Karpas-422 (cell line): Measurements from ENCODE around the gene LINGO3. TPM values are rescaled to one million over a fixed set of nuclear protein-coding genes. Genes with fewer than 3 reads are reported as not detected.

Source experiments
- DNase-seq: peaks from one replicate; pipeline ENCODE4 v3.0.0-alpha.2; 2015
- H2AFZ ChIP-seq: fragments of 200-600 bp; sonication (generic); 2 replicates; pipeline ENCODE4 v1.6.1; 2014; ENCODE audit warnings: antibody characterized with exemption, low read length, mixed read lengths
- H3K27ac ChIP-seq: fragments of 200-600 bp; sonication (generic); 2 replicates; pipeline ENCODE4 v1.5.1; 2014; ENCODE audit warnings: mild to moderate bottlenecking, low read length, moderate library complexity
- H3K27me3 ChIP-seq: fragments of 200-600 bp; sonication (generic); 2 replicates; pipeline ENCODE4 v1.6.1; 2014; ENCODE audit warnings: low read length, mixed read lengths
- H3K36me3 ChIP-seq: fragments of 200-600 bp; sonication (generic); 2 replicates; pipeline ENCODE4 v1.6.1; 2014; ENCODE audit warnings: low read length, mixed read lengths; ENCODE audit not compliant: insufficient read depth
- H3K4me1 ChIP-seq: fragments of 200-600 bp; sonication (generic); 2 replicates; pipeline ENCODE4 v1.6.1; 2014; ENCODE audit warnings: mild to moderate bottlenecking, low read length, mixed read lengths
- H3K4me2 ChIP-seq: fragments of 200-600 bp; sonication (generic); 2 replicates; pipeline ENCODE4 v1.6.1; 2014; ENCODE audit warnings: low read length, low read depth, mild to moderate bottlenecking; ENCODE audit not compliant: poor library complexity, severe bottlenecking
- H3K4me3 ChIP-seq: fragments of 200-600 bp; sonication (generic); 2 replicates; pipeline ENCODE4 v1.5.1; 2014; ENCODE audit warnings: mild to moderate bottlenecking, antibody characterized with exemption, low read length, mixed read lengths
- H3K79me2 ChIP-seq: fragments of 200-600 bp; sonication (generic); 2 replicates; pipeline ENCODE4 v1.6.1; 2014; ENCODE audit warnings: mild to moderate bottlenecking, low read length, mixed read lengths
- H3K9ac ChIP-seq: fragments of 200-600 bp; sonication (generic); 2 replicates; pipeline ENCODE4 v1.6.0; 2014; ENCODE audit warnings: low read length
- H3K9me2 ChIP-seq: fragments of 200-600 bp; sonication (generic), shearing (Covaris generic); replicated peaks from 2 replicates; pipeline ENCODE4 v1.6.0; 2014; ENCODE audit warnings: mild to moderate bottlenecking, low read length, moderate library complexity; ENCODE audit not compliant: insufficient read depth
- H3K9me3 ChIP-seq: fragments of 300-700, 200-600 bp; sonication (generic); 2 replicates; pipeline ENCODE4 v1.6.1; 2014; ENCODE audit warnings: low read length, mixed read lengths
- H4K20me1 ChIP-seq: fragments of 200-600 bp; sonication (generic); 2 replicates; pipeline ENCODE4 v1.6.1; 2014; ENCODE audit warnings: mild to moderate bottlenecking, antibody characterized with exemption, low read length, low read depth; ENCODE audit not compliant: insufficient read depth
- total RNA-seq: library from RNA; depleted of rRNA; stranded (reverse); fragments of >200 nt; shearing (Covaris generic); gene quantifications from 2 replicates; pipeline ENCODE4 v1.2.3, GENCODE V29; 2014; ENCODE audit warnings: low replicate concordance; rRNA removed

LINGO3 gene
- total RNA-seq, 1 experiment from 2014 or later = not detected

DNA sequence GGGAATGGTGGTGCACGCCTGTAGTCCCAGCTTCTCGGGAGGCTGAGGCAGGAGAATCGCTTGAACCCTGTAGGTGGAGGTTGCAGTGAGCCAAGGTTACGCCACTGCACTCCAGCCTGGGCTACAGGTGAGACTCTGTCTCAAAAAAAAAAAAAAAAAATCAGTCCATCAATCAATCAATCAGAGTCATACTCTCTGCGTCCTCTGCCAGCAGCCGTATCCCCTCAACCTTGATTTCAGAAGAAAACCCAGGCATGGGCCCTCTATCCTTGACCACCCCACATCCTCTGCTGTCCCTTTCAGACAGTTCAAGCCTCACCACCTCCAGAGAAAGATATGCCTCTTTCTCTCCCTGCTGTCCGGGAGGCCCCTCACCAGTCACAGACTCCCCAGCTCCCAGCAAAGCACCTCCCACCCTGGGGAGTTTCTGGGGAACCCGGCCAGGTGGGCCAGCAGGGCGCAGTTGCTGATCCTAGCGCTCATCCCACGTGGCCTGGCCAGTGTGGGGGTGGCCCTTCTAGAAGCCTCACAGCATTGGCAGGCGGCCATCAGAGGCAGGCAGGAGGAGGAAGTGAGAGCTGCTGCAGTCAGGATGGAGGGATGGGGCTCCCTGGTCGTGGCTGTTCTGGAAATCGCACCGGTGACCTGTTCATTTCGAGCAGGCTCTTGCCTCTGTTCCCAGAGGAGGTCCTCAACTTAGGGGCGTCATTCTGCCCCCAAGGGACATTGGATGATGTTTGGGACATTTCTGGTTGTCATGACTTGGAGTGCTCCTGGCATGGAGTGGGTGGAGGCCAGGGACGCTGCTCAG is 41.6 kb downstream of the LINGO3 start:
- Histone ChIP-seq H3K4me1 (peaks cover 26% of the 10 kb centered on the region), H3K36me3 (peaks cover 13% of the 10 kb centered on the region), H3K79me2 (peaks cover 19% of the 10 kb centered on the region), H3K9me3 (no peaks in the 10 kb centered on the region), H3K27me3 (no peaks in the 10 kb centered on the region), H2AFZ (peak overlapping the region; percentile 91), H3K4me3 (peak overlapping the region; percentile 32; the same call in 1 of the 2 replicates), H3K27ac (no peak overlapping the region), H3K4me2 (peak overlapping the region; percentile 57), H3K9ac (peak overlapping the region; percentile 57), H4K20me1 (peaks cover 18% of the 10 kb centered on the region), H3K9me2 (no peaks in the 10 kb centered on the region)
- DNase-seq = peak; percentile 91

DNA sequence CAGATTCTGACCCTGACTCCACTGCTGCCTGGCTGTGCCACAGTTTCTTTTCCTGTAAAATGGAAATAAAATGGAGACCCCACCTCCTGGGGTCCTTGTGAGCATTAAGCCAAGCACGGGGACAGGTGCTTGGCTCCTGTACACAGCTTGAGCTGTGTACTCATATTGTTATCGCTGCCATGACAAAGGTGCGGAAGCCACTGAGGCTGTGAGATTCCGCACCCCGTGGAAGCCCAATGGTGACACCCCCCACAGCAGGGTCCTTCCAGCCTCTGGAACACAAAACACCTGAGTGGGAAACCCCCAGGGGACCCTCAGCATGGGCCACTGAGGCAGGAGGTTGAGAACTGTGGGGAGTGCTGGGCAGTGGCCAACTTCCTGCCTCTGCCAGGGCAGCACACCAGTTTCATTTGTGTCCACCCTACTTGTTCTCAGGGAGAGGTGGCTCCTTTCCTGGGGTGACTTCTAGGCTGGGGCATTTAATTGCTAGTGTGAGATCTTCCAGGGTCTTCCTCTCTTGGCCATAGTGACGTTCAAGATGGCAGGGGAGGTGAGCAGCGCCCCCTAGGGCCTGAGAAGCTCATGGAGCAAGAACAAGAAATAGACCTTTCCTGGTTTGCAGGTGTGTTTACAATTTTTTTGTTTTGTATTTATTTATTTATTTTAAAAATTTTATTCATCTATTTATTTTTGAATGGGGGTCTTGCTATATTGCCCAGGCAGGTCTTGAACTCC is 46.3 kb downstream of the LINGO3 start:
- peaks cover 20% of the 10 kb centered on the region for H3K4me1 ChIP-seq
- H3K9ac ChIP-seq = no peak overlapping the region
- DNase-seq = peak; percentile 87
- no peak overlapping the region for H2AFZ ChIP-seq
- no peaks in the 10 kb centered on the region for H3K79me2 ChIP-seq
- H3K4me3 ChIP-seq = no peak overlapping the region
- H3K27ac ChIP-seq = no peak overlapping the region
- no peaks in the 10 kb centered on the region for H4K20me1 ChIP-seq
- H3K4me2 ChIP-seq = no peak overlapping the region
- H3K27me3 ChIP-seq = no peaks in the 10 kb centered on the region
- H3K9me2 ChIP-seq = no peaks in the 10 kb centered on the region
- no peaks in the 10 kb centered on the region for H3K36me3 ChIP-seq
- no peaks in the 10 kb centered on the region for H3K9me3 ChIP-seq

DNA sequence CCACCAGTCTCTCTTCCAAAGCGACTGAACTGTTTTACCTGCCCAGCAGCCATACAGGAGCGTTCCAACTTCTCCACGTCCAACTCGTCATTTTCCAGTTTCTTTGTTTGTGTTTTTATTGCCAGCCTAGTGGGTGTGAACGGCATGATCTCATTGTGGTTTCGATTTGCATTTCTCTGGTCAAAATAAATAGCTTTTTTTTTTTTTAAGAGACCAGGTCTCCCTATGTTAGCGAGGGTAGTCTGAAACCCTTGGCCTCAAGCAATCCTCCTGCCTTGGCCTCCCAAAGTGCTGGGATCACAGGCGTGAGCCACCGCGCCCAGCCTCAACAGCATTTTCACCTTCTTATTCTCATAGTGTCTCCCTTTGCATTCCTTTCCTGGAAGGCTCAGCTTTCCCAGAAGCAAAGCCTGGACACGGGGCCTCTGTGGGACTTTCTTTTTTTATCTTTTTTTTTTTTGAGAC is 47.6 kb downstream of the LINGO3 start:
- Histone ChIP-seq H3K4me2 (no peak overlapping the region), H2AFZ (no peak overlapping the region), H3K27ac (no peak overlapping the region)

DNA sequence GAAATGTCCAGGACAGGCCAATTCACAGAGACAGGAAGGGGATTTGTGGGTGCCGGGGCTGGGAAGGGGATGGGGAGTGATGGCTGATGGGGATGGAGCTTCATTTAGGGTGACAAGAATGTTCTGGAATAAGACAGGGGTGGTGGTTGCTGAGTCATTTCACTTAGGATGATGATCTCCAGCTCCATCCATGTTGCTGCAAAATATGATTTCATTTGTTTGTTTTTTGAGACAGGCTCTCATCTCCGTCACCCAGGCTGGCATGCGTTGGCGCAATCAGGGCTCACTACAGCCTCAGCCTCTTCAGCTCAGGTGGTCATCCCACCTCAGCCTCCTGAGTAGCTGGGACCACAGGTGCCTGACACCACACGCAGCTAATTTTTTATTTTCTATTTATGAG is 48.6 kb downstream of the LINGO3 start:
- Histone ChIP-seq H3K4me2 (no peak overlapping the region), H2AFZ (no peak overlapping the region), H3K9me3 (no peaks in the 10 kb centered on the region), H3K9me2 (no peaks in the 10 kb centered on the region), H3K4me1 (peaks cover 17% of the 10 kb centered on the region), H4K20me1 (no peaks in the 10 kb centered on the region), H3K27me3 (no peaks in the 10 kb centered on the region), H3K36me3 (no peaks in the 10 kb centered on the region), H3K27ac (no peak overlapping the region), H3K9ac (no peak overlapping the region), H3K79me2 (no peaks in the 10 kb centered on the region), H3K4me3 (no peak overlapping the region)
- no peak for DNase-seq

More for the DNA sequence above, 47.6 kb downstream of the LINGO3 start:
- no peaks in the 10 kb centered on the region for H4K20me1 ChIP-seq
- H3K27me3 ChIP-seq = no peaks in the 10 kb centered on the region
- H3K4me3 ChIP-seq = no peak overlapping the region
- H3K9ac ChIP-seq = no peak overlapping the region
- H3K9me3 ChIP-seq = no peaks in the 10 kb centered on the region
- H3K36me3 ChIP-seq = no peaks in the 10 kb centered on the region
- H3K79me2 ChIP-seq = no peaks in the 10 kb centered on the region
- no peak for DNase-seq
- peaks cover 19% of the 10 kb centered on the region for H3K4me1 ChIP-seq
- no peaks in the 10 kb centered on the region for H3K9me2 ChIP-seq

Other genes with a start within 250 kb of the LINGO3 start
- gene MOB3A, start 211.8 kb downstream of the LINGO3 start, total RNA-seq = 153 and 219 TPM in 2 replicates
- gene IZUMO4, start 211.2 kb downstream of the LINGO3 start, total RNA-seq = 285 and 487 TPM in 2 replicates
- gene AP3D1, start 156.6 kb downstream of the LINGO3 start, total RNA-seq = 82.3 and 101 TPM in 2 replicates
- gene DOT1L, start 144.2 kb downstream of the LINGO3 start, total RNA-seq = 10.8 and 13.3 TPM in 2 replicates
- 57.4 and 136 TPM in 2 replicates for gene PLEKHJ1, start 71.8 kb downstream of the LINGO3 start, total RNA-seq
- gene SF3A2, start 71.3 kb downstream of the LINGO3 start, total RNA-seq = 27.2 and 55.8 TPM in 2 replicates
- gene AMH, start 58.8 kb downstream of the LINGO3 start, total RNA-seq = 1.9 and 7.2 TPM in 2 replicates
- gene JSRP1, start 51.7 kb downstream of the LINGO3 start, total RNA-seq = not detected in 2 replicates
- gene PEAK3, start 26.0 kb downstream of the LINGO3 start, total RNA-seq = not detected in 2 replicates
- 140 and 228 TPM in 2 replicates for gene LSM7, start 20.4 kb upstream of the LINGO3 start, total RNA-seq
- gene SPPL2B, start 20.5 kb upstream of the LINGO3 start, total RNA-seq = 18.2 and 48.3 TPM in 2 replicates
- gene TMPRSS9, start 52.1 kb upstream of the LINGO3 start, total RNA-seq = not detected in 2 replicates
- 49.3 and 66.5 TPM in 2 replicates for gene TIMM13, start 119.4 kb upstream of the LINGO3 start, total RNA-seq
- 20.8 and 80.2 TPM in 2 replicates for gene LMNB2, start 148.8 kb upstream of the LINGO3 start, total RNA-seq
- gene GADD45B, start 168.0 kb upstream of the LINGO3 start, total RNA-seq = 8.6 and 11.0 TPM in 2 replicates